Prostate gland (tissue), 2 donors: Measurements from ENCODE around the gene B3GAT1. TPM values are rescaled to one million over a fixed set of nuclear protein-coding genes. Genes with fewer than 3 reads are reported as not detected.
"Not testable (repeated sequence)": the region's sequence is repeated elsewhere in the genome, so short reads cannot be mapped to it uniquely, and the experiment has no call there.

Source experiments
- DNase-seq: peaks from one replicate; pipeline ENCODE4 v3.0.0-alpha.2; 2019; ENCODE audit warnings: low spot score
- H3K27ac ChIP-seq, 2 donors: fragments of 200-600 bp; sonication (generic); 2 replicates each; pipeline ENCODE4 v1.5.1; 2017 to 2019
- H3K27me3 ChIP-seq: fragments of 200-600 bp; sonication (generic); replicated peaks from 2 replicates; pipeline ENCODE4 v1.5.1; 2019; ENCODE audit not compliant: insufficient read depth
- H3K36me3 ChIP-seq, 2 donors: fragments of 200-600 bp; sonication (generic); 1 replicate in 1 of 2; 2 replicates in 1 of 2; pipeline versions ENCODE4 v1.5.1 to v1.8.1; 2017 to 2019
- H3K4me1 ChIP-seq: fragments of 200-600 bp; sonication (generic); replicated peaks from 2 replicates; pipeline ENCODE4 v1.5.1; 2019
- H3K4me3 ChIP-seq, 2 donors: fragments of 200-600 bp; sonication (generic); 2 replicates each; pipeline ENCODE4 v1.5.1; 2017 to 2019
- H3K9me3 ChIP-seq: fragments of 200-600 bp; sonication (generic); 2 replicates; pipeline ENCODE4 v1.5.1; 2017
- POLR2A ChIP-seq: fragments of 450-650 bp; IDR thresholded peaks from one replicate; pipeline ENCODE4 v1.6.1; 2016; ENCODE audit warnings: antibody characterized with exemption, mild to moderate bottlenecking
- POLR2AphosphoS5 ChIP-seq: sonication (generic); formaldehyde crosslinking; IDR thresholded peaks from one replicate; pipeline ENCODE4 v1.6.1; 2017; ENCODE audit warnings: antibody characterized with exemption
- WGBS: methylation state at CpG from one replicate; pipeline ENCODE4 v1.1.5; 2018; 5-methylcytosine and 5-hydroxymethylcytosine counted together
- intact Hi-C: fragments of 100-400 bp; cut with DNase I; formaldehyde crosslinking; loops from one replicate; pipeline ENCODE4 v1.14.2; 2022
- total RNA-seq, 2 donors: library from RNA; depleted of rRNA; stranded (reverse); fragments of >200 nt; gene quantifications; one replicate each; pipeline ENCODE4 v1.1.0, GENCODE V29; 2016
- TF ChIP-seq, protein P1 (sequence below), 4 experiments: fragments of 200-600 bp in 2 of 4; fragments of 450-650 bp in 2 of 4; sonication (generic) in 2 of 4; IDR thresholded peaks; 1 replicate in 3 of 4; 2 replicates in 1 of 4; pipeline ENCODE4 v1.5.1; 2016 to 2019; ENCODE audit warnings: antibody characterized with exemption in 4 of 4, mild to moderate bottlenecking in 2 of 4, moderate library complexity in 2 of 4

The B3GAT1 gene
- total RNA-seq, 2 donors from 2014 or later, result 3.9 to 4.9 TPM

DNA sequence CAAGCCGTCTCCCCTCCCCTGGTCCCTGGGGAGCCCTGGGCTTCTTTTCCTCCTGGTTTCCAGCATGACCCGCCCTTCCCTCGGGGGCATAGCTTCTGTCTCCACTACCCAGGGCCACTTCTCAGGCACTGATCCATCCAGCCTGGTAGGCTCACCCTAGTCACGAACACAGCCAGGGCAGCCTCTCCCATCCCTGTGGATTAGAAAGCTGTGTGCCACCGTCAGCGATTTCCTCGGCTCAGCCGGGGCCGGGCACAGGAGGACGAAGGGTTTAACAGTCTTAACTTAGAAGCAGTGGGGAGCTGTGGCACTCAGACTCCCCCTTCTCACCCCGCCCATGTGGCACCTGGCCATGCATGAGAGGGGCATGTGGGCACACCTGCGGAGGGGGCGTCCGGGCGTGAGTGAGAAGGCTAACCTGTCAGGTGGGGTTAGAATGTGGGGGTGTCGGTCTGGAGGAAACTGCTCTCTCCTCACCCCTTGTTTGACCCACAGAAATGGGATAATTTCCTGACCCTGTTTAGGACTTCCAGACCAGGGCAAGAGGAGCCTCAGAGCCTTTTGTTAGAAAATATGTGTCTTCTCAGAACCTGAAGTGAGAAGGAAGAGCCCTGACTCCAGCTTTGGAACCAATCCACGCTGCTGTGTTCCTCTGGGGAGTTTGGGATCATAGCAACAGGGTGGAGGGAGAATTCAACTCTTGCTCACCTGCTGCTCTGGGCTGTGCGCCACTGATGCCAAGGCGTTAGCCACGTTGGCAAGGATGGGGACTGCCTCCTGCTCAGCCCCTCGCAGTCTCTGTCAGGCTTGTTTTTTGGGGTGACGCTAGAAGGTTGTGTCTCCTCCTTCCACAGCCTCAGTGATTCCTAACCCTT is 65.7 kb downstream of the B3GAT1 start:
- TF ChIP-seq POLR2AphosphoS5, result no peak
- TF ChIP-seq POLR2A, result no peak
- TF ChIP-seq, protein P1, sequence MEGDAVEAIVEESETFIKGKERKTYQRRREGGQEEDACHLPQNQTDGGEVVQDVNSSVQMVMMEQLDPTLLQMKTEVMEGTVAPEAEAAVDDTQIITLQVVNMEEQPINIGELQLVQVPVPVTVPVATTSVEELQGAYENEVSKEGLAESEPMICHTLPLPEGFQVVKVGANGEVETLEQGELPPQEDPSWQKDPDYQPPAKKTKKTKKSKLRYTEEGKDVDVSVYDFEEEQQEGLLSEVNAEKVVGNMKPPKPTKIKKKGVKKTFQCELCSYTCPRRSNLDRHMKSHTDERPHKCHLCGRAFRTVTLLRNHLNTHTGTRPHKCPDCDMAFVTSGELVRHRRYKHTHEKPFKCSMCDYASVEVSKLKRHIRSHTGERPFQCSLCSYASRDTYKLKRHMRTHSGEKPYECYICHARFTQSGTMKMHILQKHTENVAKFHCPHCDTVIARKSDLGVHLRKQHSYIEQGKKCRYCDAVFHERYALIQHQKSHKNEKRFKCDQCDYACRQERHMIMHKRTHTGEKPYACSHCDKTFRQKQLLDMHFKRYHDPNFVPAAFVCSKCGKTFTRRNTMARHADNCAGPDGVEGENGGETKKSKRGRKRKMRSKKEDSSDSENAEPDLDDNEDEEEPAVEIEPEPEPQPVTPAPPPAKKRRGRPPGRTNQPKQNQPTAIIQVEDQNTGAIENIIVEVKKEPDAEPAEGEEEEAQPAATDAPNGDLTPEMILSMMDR (IDR thresholded peaks at IDR 0.05), result no peak
- WGBS, result 65% methylated on average over 22 of the region's 22 CpGs
- H3K4me1 ChIP-seq, result no peaks in the 10 kb centered on the region
- no peaks in the 10 kb centered on the region for H3K36me3 ChIP-seq
- H3K27ac ChIP-seq, result no peak overlapping the region
- no peaks in the 10 kb centered on the region for H3K9me3 ChIP-seq
- intact Hi-C loops, result no loop called here
- DNase-seq, result no peak
- H3K27me3 ChIP-seq, result no peaks in the 10 kb centered on the region
- H3K4me3 ChIP-seq, result no peak overlapping the region

DNA sequence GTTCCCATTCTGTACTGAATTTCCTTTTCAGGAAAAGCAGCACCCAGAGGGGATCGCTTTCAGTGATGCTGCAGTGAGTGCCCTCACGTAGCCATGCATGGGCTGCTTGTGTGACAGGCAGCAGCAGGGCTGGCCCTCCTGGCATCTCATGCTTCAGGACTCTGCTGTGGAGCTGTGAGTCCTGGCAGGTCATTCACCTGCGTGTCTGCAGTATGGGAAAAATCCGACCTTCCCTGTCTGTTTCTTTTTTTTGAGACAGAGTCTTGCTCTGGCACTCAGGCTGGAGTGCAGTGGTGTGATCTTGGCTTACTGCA is 66.8 kb downstream of the B3GAT1 start:
- Histone ChIP-seq H3K36me3 (no peaks in the 10 kb centered on the region), H3K9me3 (no peaks in the 10 kb centered on the region), H3K4me3 (no peak overlapping the region), H3K27me3 (no peaks in the 10 kb centered on the region), H3K4me1 (no peaks in the 10 kb centered on the region), H3K27ac (no peak overlapping the region)
- TF ChIP-seq, protein P1 (IDR thresholded peaks at IDR 0.05), result no peak
- TF ChIP-seq POLR2A (no peak), POLR2AphosphoS5 (no peak)
- DNase-seq, result no peak
- WGBS, result 84% methylated on average over 4 of the region's 4 CpGs
- intact Hi-C loops, result no loop called here

DNA sequence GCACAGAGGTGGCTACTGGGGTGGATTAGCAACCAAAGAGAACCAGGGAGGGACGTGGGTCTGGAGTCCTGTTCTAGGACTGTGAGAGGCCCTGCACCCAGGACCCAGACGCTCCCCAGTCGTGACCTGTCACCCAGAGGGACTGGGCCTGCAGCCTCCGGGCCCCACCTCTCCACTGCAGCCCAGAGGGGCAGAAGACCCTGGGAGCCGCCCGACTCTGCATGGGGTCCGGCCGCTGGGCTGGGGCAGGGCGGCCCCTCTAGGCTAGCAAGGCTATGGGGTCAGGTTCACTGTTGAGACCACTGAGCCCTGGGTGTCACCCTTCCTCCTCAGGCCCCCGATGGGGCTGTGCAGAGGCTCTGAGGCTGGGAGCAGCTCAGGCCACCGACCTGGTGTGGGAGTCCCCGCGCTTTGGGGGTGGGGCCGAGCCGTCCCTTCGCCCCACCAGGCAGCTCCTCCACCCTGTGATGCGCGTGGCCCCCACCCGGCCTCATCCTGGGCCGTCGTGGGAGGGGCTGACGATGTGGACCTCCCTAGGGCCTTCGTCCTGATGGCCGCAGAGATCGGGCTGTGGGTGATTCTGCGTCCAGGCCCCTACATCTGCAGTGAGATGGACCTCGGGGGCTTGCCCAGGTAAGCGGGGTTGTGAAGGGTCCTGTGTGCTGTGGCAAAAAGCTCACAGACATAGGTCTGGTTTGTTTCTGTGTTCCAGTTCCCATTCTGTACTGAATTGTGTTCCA is 67.4 kb downstream of the B3GAT1 start:
- intact Hi-C loops, result not testable (repeated sequence)

DNA sequence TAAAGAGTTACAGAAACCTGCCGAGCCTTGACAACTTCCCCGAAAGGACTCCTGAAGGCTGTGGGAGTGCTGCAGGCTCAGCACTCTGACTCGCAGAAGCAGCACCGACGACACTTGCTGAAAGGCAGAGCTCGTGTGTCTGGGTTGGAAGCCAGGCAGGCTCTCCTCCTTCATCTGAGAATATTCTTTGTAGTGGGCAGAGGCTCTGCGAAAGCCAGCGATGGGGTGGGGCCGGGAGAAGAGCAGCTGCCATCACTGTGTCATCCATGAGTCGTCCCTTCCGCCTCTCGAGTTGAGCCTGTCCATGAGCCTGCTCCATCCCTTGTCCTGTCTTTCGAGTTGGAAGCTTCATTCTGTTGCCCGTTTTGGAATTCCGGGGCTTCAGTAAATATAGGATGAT is 68.4 kb downstream of the B3GAT1 start:
- no peak for TF ChIP-seq POLR2AphosphoS5
- TF ChIP-seq, protein P1 (IDR thresholded peaks at IDR 0.05), result no peak
- TF ChIP-seq POLR2A, result no peak
- Histone ChIP-seq H3K36me3 (no peaks in the 10 kb centered on the region), H3K4me3 (no peak overlapping the region), H3K4me1 (no peaks in the 10 kb centered on the region), H3K27ac (no peak overlapping the region), H3K9me3 (no peaks in the 10 kb centered on the region), H3K27me3 (no peaks in the 10 kb centered on the region)
- 89% methylated on average over 15 of the region's 15 CpGs for WGBS
- no peak for DNase-seq
- intact Hi-C loops, result no loop called here

More for the DNA sequence above, 67.4 kb downstream of the B3GAT1 start:
- not testable (repeated sequence) for H3K4me3 ChIP-seq, H3K9me3 ChIP-seq, H3K4me1 ChIP-seq, H3K36me3 ChIP-seq, H3K27me3 ChIP-seq, H3K27ac ChIP-seq, DNase-seq
- 87% methylated on average over 28 of the region's 28 CpGs for WGBS

DNA sequence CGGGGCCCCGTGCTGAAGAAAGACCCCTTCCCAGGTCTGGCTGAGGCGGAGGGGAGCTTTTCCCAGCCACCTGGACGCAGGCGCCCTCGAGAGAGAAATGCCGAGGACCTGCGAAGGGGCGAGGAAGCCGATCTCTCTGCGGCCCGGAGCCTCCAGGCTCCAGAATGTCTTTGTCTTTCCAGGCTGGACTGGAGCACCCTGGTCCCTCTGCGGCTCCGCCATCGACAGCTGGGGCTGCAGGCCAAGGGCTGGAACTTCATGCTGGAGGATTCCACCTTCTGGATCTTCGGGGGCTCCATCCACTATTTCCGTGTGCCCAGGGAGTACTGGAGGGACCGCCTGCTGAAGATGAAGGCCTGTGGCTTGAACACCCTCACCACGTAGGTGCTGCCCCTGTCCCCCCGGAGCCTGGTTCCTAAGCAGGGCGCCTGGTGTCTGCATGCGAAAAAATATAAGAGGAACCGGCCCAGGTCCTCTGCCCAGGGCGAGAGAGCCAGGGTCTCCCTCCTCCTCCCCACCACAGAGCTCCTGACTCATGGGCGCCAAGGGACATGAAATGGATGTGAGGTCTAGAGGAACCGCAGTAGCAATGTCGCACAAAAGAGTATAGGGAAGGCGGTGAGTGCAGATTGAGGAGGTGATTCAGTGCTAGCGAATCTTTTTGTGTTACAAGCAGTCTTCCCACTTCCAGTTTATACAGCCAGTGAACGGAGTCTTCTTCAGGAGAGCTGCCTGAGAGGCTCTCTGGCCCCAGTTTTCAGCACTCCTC is 69.3 kb downstream of the B3GAT1 start:
- TF ChIP-seq POLR2A (no peak), POLR2AphosphoS5 (no peak)
- TF ChIP-seq, protein P1 (IDR thresholded peaks at IDR 0.05), result no peak
- no peaks in the 10 kb centered on the region for H3K36me3 ChIP-seq
- no peak overlapping the region for H3K27ac ChIP-seq
- intact Hi-C loops, result no loop called here
- DNase-seq, result peak; percentile 2
- H3K27me3 ChIP-seq, result no peaks in the 10 kb centered on the region
- H3K9me3 ChIP-seq, result no peaks in the 10 kb centered on the region
- no peaks in the 10 kb centered on the region for H3K4me1 ChIP-seq
- H3K4me3 ChIP-seq, result no peak overlapping the region
- WGBS, result 94% methylated on average over 28 of the region's 30 CpGs
